Neural crest cell (in vitro differentiated cells): ENCODE data around the gene IL1R2. TPM values are rescaled to one million over a fixed set of nuclear protein-coding genes. Genes with fewer than 3 reads are reported as not detected.

Experiments used
- DNase-seq: peaks from one replicate; pipeline ENCODE4 v3.0.0; 2021; ENCODE audit warnings: low read depth, mixed read lengths, low spot score
- H3K27ac Mint-ChIP-seq: one replicate; pipeline ENCODE4 v1.8.0; 2021; ENCODE audit warnings: mild to moderate bottlenecking, mixed read lengths; ENCODE audit not compliant: unreplicated experiment
- H3K27me3 Mint-ChIP-seq: 2 replicates; pipeline ENCODE4 v1.8.0; 2021; ENCODE audit warnings: low read depth, mild to moderate bottlenecking, mixed read lengths
- H3K36me3 Mint-ChIP-seq: 2 replicates; pipeline ENCODE4 v1.8.0; 2021; ENCODE audit warnings: low read depth, mild to moderate bottlenecking, mixed read lengths
- H3K4me1 Mint-ChIP-seq: 2 replicates; pipeline ENCODE4 v1.8.0; 2021; ENCODE audit warnings: mixed read lengths
- H3K4me3 Mint-ChIP-seq: one replicate; pipeline ENCODE4 v1.8.0; 2021; ENCODE audit warnings: mild to moderate bottlenecking, mixed read lengths
- H3K9me3 Mint-ChIP-seq: 2 replicates; pipeline ENCODE4 v1.8.0; 2021; ENCODE audit warnings: mixed read lengths
- CTCF ChIP-seq: fragments of 200-600 bp; sonication (generic); conservative IDR thresholded peaks from 2 replicates; pipeline ENCODE4 v1.5.0; 2021; ENCODE audit warnings: antibody characterized with exemption, mild to moderate bottlenecking
- total RNA-seq: library from RNA; stranded (reverse); gene quantifications from 2 replicates; pipeline ENCODE4 v1.2.1, GENCODE V29; 2021

IL1R2 gene
- total RNA-seq, 1 donor from 2014 or later: not detected

DNA sequence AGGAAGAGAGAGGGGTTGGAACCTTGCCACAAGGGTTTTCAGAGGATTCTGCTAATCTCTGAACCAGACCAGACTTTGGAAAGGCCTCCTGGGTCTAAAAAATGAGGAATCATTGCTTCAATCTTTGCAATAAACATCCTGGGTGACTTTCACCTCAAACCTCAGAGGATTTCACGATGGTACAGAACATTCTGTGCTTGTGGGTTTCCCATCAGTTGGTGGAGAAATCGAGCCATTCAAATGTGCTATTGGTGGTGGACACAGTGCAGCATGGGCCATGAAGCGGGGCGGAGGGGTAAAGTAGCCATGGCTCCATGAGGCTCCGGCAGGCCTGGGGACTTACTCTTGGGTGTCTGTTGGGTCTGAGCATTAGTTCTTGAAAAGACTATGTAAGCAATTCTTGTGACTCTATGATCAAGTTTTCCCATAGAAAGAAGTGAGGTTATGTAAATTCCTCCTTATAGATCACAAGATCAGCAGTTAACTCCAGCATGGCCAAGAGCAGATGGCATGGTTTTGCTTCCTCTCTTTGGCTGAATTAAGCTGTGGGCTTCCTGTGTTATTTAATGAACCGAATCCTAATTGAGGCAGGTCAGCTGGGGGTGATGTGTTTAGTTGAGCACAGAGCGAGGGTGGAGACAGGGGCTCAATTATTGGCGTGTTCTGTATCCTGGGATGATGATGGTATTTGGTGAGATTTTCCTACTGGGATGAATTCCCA is 1.9 kb upstream of the IL1R2 start:
- Mint-ChIP-seq H3K9me3 (no peaks in the 10 kb centered on the region), H3K4me3 (no peak overlapping the region), H3K27ac (no peak overlapping the region), H3K36me3 (no peaks in the 10 kb centered on the region), H3K4me1 (no peaks in the 10 kb centered on the region), H3K27me3 (peaks cover 25% of the 10 kb centered on the region)
- no peak for TF ChIP-seq CTCF
- DNase-seq: no peak

DNA sequence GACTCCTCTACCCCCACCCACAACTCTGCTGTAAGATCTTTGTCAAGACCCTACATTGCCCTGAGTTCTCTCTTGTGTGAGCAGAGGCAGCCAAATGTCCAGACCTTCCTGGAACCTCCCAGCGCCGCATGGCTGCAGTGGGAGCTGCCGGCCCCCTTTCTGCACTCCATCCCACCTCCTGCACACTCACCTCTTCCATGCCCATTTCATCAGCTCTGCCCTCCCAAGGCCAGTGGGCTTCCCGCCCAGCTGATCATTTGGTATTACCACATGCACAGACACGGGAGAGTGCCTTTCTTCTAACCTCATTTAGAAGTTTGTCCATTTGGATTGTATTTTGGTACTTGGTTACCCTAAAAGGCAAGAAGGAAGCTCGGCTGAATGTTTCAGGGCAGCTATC is 2.0 kb downstream of the IL1R2 start:
- no peak for TF ChIP-seq CTCF
- Mint-ChIP-seq H3K27me3 (peaks cover 40% of the 10 kb centered on the region), H3K4me3 (no peak overlapping the region), H3K27ac (no peak overlapping the region), H3K9me3 (no peaks in the 10 kb centered on the region), H3K36me3 (no peaks in the 10 kb centered on the region), H3K4me1 (no peaks in the 10 kb centered on the region)
- DNase-seq: no peak

- TF ChIP-seq CTCF: no peak
- no peaks in the 10 kb centered on the region for H3K36me3 Mint-ChIP-seq
- H3K9me3 Mint-ChIP-seq: no peaks in the 10 kb centered on the region
- H3K27me3 Mint-ChIP-seq: peaks cover 43% of the 10 kb centered on the region
- no peak overlapping the region for H3K27ac Mint-ChIP-seq
- no peaks in the 10 kb centered on the region for H3K4me1 Mint-ChIP-seq
- no peak overlapping the region for H3K4me3 Mint-ChIP-seq
- DNase-seq: no peak
Observed at GRCh38 chr2:101995019-101995418, 3.3 kb downstream of the IL1R2 start.

GRCh38 chr2:101995804-101996203 is 4.0 kb downstream of the IL1R2 start:
- no peaks in the 10 kb centered on the region for H3K9me3 Mint-ChIP-seq
- DNase-seq: no peak
- H3K4me3 Mint-ChIP-seq: no peak overlapping the region
- no peak overlapping the region for H3K27ac Mint-ChIP-seq
- no peaks in the 10 kb centered on the region for H3K4me1 Mint-ChIP-seq
- no peak for TF ChIP-seq CTCF
- H3K27me3 Mint-ChIP-seq: peaks cover 42% of the 10 kb centered on the region
- H3K36me3 Mint-ChIP-seq: no peaks in the 10 kb centered on the region

DNA sequence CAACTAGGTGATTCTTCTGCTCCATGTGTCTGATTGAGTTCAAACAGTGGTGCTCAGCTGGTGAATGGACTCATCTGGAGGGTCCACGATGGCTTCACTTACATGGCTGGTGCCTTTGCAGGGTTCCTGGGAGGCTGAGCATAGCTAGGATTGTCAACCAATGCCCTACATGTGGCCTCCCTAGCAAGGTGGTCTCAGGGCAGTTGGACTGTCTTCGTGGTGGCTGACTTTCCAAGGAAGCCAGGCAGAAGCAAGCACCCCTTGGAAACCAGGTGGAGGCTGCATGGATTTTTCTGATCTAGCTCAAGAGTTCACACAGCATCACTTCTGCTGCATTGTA is 6.8 kb downstream of the IL1R2 start:
- H3K27me3 Mint-ChIP-seq: peaks cover 28% of the 10 kb centered on the region
- H3K9me3 Mint-ChIP-seq: no peaks in the 10 kb centered on the region
- H3K4me3 Mint-ChIP-seq: no peak overlapping the region
- DNase-seq: no peak
- no peak overlapping the region for H3K27ac Mint-ChIP-seq
- no peak for TF ChIP-seq CTCF
- no peaks in the 10 kb centered on the region for H3K4me1 Mint-ChIP-seq
- no peaks in the 10 kb centered on the region for H3K36me3 Mint-ChIP-seq
